IPS-11a (cell line): Measurements from ENCODE around the gene SLC35E2B.
"Not testable (repeated sequence)": the region's sequence is repeated elsewhere in the genome, so short reads cannot be mapped to it uniquely, and the experiment has no call there.

Experiments
- H3K4me3 ChIP-seq: one replicate; pipeline ENCODE4 v1.5.1; 2013; ENCODE audit warnings: low read depth, low read length, control low read depth

Gene SLC35E2B

GRCh38 chr1:1675218-1675617, 17.4 kb downstream of the SLC35E2B start:
- not testable (repeated sequence) for H3K4me3 ChIP-seq

GRCh38 chr1:1674806-1675205, 17.8 kb downstream of the SLC35E2B start:
- not testable (repeated sequence) for H3K4me3 ChIP-seq

DNA sequence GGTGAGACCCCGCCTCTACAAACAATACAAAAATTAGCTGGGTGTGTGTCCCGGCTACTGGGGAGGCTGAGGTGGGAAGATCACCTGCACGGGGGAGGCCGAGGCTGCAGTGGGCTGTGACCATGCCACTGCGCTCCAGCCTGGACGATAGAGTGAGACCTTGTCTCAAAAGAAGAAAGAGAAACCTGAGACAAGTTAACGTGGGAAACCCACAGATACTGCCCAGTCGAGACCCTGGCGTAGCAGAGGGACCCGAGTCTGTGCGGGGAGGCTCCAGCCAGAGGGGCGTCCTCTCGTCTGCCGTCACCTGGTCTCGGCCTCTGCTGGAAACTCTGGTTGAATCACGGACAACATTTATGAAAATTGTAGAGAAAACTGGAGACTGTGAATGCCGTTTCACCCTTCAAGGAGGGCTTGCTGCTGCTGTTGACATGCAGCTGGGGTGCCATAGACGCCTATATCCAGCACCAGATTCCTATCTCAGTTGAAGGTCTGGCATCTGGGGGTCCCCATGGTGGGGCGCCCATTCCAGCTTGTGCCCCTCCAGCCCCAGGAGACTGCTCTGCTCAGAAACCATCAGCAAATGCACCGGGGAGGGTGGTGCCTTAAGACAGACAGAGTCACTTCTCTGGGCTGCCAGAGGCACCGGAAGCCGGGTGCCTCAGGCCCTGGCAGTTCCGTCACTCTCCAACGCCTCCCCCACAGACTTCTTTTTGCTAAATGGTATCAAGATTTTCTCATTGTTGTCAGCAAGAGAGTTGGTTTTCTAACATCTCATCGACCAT, 20.2 kb downstream of the SLC35E2B start:
- no peak overlapping the region for H3K4me3 ChIP-seq

DNA sequence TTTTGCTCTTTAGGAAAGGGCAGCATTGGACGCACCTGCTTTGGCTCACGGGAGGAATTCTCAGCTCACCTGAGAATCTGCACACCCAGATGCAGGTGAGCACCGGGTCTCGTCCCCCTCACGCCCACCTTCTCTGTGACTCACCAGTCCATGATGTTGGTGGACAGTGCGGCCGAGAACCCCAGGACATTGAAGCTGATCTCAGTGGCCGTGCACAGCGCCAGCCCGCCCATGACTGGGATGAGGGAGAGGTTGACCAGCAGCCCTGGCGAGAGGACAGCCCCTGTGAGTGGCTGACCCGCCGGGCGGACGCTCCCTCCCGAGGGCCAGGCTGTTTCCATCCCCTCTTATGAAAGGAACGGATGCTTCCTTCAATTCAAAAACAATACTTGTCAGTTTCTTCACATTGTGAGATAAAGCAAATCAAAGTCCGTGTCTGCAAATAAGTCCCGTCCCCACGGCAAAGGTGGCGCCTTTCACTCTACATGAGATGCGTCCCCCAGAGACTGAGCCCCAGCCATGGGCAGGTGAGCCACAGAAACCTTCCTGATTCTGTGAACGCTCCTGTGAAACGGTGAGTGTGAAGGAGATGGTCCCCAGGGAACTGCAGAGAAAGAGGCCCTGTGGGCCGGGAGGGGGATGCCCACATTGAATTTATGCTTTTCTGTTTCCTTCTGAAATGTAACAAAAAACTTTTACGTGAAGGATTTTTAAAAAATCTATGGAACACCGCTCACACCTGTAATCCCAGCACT, 21.1 kb downstream of the SLC35E2B start:
- no peak overlapping the region for H3K4me3 ChIP-seq

DNA sequence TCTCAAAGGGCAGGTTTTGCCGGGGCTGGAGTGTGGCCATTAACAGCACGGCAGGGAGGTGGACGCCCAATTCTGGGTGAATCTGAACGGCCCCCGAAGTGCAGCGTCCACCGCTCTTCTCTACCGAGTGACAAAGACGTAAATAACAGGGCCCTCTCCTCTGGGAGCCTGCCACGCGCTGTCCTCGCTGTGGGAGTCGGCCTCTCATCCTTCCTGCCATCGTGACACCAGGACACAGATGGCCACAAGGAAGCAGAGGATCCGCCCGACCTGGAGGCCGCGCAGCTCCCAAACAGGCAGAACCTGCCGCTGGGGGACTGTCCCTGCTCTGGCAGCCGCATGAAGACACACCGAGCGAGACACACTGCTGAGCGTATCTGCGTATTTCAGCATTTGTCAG, 21.7 kb downstream of the SLC35E2B start:
- H3K4me3 ChIP-seq = no peak overlapping the region

- H3K4me3 ChIP-seq = no peak overlapping the region
Measured at GRCh38 chr1:1669468-1670440, 22.8 kb downstream of the SLC35E2B start.

DNA sequence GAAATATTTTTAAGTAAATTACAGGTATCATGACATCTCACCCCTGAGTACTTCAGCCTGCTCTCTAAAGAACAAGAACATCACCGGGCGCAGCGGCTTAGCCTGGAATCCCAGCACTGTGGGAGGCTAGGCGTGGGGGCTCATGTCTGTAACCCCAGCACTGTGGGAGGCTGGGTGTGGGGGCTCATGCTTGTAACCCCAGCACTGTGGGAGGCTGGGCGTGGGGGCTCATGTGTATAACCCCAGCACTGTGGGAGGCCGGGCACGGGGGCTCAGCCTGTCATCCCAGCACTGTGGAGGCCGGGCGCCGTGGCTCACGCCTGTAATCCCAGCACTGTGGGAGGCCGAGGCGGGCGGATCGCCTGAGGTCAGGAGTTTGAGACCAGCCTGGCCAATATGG, 26.1 kb downstream of the SLC35E2B start:
- no peak overlapping the region for H3K4me3 ChIP-seq

DNA sequence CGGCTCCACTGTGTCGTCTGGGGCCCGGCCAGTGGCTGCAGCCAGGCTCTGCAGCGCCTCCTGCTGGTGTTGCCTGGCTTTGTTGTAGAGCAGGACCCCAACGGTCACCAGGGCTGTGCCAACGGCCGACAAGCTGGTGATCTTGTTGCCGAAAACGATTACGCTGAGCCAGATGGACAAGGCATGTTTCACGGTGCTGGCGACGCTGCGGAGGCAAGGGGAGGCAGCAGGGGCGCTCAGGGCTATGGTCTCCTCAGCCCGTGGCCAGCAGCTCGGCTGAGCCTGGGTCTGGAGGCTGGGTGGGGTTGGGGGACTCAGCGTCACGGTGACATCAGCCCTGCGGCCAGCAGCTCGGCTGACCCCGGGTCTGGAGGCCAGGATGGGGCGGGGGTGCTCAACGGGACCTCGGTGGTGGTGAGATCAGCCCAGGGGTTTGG, 26.8 kb downstream of the SLC35E2B start:
- no peak overlapping the region for H3K4me3 ChIP-seq

DNA sequence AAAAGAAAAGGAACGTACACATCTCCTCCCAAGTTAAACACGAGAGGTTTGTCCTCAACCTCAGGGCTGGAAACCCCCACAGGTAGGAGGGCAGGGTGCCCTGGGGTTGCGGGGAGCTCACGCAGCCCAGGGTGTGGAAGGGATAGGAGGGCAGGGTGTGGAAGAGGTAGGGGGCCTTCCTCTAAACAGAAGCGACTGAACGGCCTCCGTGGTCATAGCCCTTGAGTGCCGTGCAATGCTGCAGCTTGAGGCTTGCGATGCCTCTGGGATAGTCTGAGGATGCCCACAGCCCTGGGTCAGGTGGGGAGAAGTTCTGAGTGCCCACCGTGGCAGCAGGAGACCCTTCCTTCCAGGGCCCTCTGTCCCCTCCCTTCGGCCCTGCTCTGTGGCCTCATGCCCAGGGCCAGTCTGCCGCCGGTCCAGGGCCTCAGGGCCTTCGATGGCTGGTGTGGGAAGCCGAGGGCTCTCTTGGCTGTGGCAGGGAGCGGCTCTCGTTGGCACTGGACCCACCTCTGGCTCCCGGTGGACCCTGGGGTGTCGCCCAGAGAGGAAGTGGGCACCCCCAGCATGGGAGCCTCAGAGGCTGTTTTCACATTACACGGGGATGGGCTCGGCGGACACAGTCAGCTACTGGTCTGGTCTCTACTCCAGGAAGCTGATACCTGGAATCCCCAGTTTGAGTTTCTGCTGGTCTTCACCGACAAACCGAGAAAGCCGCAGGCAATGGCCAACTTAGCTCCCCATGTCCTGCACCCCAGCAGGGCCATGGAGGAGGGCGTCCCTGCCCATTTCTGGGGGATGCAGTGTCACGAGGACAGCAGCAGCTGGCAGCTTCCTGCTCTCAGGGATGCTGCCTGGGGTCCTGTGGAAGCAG, 27.4 kb downstream of the SLC35E2B start:
- no peak overlapping the region for H3K4me3 ChIP-seq

GRCh38 chr1:1664318-1664717, 28.3 kb downstream of the SLC35E2B start:
- H3K4me3 ChIP-seq = not testable (repeated sequence)

- not testable (repeated sequence) for H3K4me3 ChIP-seq
Measured at GRCh38 chr1:1662830-1663560, 29.6 kb downstream of the SLC35E2B start.

GRCh38 chr1:1662392-1662791, 30.2 kb downstream of the SLC35E2B start:
- H3K4me3 ChIP-seq = not testable (repeated sequence)

DNA sequence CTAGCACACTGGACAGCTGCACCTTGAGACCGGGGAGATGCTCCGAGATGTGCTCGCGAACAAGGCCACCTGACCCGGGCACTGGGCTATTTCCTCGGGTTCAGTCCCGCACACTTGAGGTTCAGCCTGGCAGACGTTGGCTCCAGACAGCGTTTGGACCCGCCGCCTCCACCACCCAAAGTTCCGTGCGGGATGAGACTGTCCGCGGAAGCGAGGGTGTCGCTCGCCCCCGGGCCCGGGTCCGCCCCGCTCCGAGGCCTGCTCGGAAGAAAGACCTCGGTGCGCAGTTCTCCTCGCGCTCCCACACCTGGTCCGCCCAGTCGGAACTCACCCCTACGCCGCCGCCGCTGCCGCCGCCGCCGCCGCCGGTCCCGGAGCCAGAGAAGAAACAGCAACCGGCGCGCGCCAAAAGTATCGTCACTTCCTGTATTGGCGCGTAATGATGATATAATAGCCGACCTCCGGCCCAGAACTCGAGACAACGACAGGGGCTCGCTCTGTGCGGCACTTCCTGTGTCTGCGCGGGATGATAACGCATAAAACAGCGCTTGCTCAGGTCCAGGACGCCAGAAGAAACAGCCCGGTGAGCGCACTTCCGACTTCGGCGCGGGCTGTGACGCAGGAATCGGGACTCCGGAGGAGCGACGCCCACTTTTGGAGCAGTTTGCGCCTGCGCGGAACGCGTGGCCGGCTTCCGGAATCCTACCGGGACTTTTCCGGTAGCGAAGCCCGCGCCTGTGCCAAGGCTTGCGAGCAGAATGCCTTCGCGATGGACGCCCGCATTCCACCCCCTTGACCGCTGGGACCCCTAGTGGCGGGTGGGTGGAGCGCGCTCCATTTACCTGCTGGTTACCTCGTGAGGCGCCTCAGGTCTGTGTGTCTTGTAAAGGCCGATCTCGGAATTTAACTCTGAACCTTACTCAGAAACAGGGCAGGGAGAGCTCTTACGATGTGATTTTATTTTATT, 33.7 kb downstream of the SLC35E2B start, which contains the start of gene CDK11B:
CDK11B (minus strand) TSS at position 422 of the 967 bp plus-strand sequence. CDS start 1,519 bp downstream, outside the sequence.
- peak within 1 kb of the TSS; percentile 72 for H3K4me3 ChIP-seq

GRCh38 chr1:1648265-1648664, 44.3 kb downstream of the SLC35E2B start:
- not testable (repeated sequence) for H3K4me3 ChIP-seq

GRCh38 chr1:1647567-1648241, 44.9 kb downstream of the SLC35E2B start:
- H3K4me3 ChIP-seq = not testable (repeated sequence)

- H3K4me3 ChIP-seq = not testable (repeated sequence)
Measured at GRCh38 chr1:1646326-1646725, 46.3 kb downstream of the SLC35E2B start.

GRCh38 chr1:1640711-1641461, 51.7 kb downstream of the SLC35E2B start:
- H3K4me3 ChIP-seq = not testable (repeated sequence)
